Ecto neural progenitor cell (in vitro differentiated cells): Measurements from ENCODE around the gene ARHGEF40.

Source experiments
- DNase-seq: peaks from one replicate; pipeline ENCODE4 v3.0.0-alpha.2; 2018; ENCODE audit warnings: low spot score

The ARHGEF40 gene

DNA sequence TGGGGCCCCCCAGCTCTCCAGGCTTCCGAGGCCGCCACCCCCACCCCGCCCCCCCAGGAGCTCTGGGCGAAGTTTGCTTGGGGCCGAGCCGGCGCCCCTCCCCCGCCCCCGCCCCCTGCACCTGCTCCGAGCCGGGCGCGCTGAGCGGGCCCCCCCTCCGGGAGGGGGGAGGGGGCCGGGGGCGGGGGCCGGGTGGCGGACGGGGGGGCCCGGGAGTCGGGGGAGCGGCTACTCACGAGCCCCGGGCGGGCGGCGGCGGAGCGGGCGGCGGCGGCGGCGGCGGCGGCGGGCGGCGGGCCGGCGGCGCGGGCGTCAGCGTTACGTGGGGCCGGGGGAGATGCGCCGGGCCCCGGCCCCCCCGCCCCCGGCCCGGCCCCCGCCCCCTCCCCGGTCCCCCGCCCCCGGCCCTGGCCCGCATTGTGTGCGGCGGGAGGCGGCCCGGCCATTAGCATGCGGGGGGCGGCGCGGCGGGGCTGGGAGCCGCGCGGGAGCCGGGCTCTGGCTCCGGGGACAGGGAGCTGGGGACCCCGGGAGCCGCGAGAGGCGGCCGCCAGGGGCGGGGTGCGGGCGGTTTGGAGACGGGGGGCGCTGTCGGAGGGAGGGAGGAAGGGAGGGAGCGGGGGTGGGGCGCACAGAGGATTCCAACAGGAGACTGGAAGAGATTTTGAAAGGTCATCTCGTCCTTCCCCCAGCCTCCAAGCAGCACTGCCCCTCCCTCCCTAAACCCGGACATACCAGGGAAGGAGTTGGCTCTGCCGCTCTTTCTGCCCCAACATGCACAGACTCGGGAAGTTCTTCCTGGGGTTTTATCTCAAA, 28.2 kb downstream of the ARHGEF40 start, which contains the start of gene ZNF219:
Gene ZNF219, minus strand, starts transcription at position 580 of the 816 bp plus-strand sequence. CDS start 5,064 bp downstream, outside the sequence.
- DNase-seq: peak; percentile 87

DNA sequence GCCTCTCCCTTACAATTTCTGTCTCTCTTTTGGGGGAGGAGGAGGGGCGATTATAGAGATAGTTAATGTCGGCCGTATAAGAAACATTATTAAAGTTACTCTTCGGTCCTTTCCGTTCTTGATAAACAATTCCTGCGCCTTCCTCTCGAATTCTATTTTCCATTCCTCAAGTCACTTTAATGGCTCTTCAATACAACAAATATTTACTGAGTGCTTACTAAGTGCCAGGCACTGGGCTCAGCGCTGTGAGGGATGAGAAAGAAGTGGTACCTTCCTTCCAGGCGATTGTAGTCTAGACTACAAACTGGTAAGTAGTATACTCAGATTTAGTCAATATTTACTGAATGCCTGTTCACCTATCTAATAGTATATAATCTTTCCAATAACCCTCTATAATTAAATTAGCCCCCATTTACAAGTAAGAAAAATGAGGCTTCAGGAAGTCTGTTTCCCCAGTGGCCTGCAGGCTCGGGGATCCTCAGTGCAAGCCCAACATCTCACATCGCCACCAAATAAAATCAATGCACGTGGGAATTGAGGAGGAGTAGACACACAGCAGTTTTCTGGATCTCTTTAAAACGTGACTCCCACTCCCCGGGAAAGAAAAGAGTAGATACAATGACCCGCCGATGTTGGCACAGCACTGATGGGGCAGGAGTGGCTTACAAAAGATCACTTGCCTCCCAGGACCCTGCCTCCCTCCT, 28.9 kb downstream of the ARHGEF40 start:
- no peak for DNase-seq

DNA sequence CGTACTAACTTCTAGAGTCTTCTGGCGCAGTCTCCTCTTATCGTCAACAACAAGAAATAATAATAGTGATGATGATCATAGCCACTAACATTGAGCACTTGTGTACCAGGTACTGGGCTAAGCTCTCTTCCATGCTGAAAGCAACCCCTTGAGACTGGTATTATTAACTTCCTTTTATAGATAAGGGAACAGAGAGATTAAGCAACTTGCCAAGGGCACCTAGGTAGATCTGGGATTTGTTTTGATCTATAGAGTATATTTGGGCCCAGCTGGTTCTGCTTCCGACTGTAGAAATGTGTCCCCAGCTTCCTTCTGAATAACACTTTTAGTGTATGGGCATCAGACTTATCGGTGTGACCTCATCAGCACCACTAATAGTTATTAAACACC, 29.5 kb downstream of the ARHGEF40 start:
- DNase-seq: no peak

DNA sequence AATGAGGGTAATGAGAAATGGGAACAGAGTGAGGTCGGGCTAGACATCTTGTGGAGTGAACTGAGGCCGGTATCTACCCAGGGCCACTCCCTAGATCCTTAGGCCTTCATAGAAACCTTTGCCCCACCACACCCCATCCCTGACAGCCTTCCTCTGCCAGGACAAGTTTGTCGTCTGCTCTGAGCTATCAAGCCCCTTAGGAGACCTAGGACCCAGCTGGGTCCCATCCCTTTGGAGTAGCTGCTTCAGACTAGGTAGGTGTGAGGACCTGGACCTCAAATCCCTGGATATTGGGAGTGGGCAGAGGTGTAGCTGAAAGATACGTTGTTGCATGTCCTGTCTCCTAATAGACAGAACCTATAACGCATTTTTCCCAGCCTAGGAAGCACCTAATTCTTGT, 30.8 kb downstream of the ARHGEF40 start, which contains the start of gene TMEM253:
Gene TMEM253, plus strand, starts transcription at position 136 of the 400 bp plus-strand sequence. CDS start 278 bp downstream, outside the sequence.
- DNase-seq: no peak

- DNase-seq: no peak
These were observed 31.8 kb downstream of the ARHGEF40 start for GRCh38 chr14:21101802-21102413.

DNA sequence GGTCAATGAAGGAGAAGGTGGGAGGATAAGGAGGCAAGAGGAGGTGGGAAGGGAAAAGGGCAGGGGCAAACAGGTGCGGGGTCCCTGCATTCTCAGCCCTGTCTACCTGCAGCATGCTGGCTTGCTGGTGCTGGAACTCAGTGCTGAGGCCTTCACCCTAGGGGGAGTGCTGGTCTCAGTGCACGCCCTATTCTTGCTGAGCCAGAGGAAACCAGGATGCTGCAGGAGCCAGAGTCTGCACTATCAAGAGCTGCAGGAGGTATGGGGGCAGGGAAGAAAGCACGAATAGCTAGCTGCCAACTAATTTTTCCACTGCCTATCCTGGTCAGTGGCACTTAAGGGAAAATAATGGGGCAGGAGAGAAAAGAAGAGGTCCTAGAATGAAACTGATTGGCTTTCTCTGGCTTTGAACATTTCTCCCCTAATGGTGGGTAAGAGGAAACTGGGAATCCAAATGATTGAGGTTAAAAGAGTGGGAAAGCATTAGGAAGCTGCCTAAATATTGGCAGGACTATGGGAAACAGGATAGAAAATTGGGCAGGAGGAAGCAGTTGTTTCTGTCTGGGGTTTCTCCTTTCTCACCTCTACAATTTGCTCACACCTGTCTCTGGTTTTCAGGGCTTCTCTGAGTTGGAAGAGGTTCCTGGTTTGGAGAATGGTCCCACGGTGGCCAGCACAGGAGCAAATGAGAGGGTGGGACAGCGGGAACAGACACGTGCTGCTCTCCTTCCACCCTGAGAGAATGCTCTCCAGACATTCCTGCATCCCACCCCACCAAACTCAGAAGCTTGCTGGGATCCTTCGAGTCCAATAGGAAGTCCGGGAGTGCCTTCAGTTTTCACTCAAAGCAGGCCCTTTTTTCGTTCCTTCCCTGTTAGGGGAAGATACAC, 32.7 kb downstream of the ARHGEF40 start:
- DNase-seq: no peak

GRCh38 chr14:21103411-21103709, 33.3 kb downstream of the ARHGEF40 start:
- no peak for DNase-seq

- DNase-seq: peak; percentile 97
These were observed 33.8 kb downstream of the ARHGEF40 start for GRCh38 chr14:21103710-21104447.

DNA sequence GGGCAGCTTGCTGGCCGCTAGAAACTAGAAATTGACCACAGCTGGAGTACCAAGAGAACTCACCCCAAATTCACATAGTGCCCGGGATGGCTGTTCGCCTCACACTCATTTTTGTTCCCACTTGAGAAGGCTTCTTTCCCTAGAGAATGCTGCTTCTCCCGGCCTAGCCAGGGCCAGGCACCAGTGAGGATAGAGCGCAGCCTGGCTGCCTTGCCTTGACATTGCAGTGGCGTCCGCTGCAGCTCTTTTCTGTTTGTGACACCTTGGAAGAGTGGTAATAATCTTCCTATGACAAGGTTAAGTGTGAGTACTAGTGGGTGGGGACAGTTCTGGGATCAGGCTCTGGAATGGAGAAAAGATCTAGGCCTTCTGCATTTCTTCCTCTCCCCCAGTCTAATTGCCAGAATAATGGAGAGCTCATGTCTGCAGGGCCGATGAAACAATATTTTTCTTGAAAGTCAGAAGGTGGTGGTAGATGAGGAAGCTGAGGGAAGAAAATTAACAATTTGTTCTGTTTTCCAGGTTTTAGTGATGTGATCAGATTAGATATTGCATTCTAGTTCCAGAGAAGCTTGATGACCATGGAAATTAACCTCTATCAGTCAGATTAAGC, 34.5 kb downstream of the ARHGEF40 start:
- DNase-seq: peak; percentile 81

DNA sequence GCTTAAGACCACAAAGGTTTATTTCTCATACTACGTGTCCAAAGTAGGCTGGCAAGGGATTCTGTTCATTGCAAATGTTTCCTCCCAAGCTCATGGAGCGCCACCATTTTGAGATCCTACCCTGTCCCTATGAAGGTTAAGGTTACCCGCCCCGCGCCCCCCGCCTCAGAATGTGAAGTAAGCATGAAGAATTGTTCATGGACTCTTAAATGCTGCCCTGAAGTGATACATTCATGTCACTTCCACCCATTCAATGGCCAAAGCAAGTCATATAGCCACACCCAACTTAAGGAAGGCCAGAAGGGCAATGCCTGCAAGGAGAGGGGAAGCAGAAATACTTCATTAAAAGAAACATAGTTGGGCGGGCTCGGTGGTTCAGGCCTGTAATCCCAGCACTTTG, 35.0 kb downstream of the ARHGEF40 start:
- no peak for DNase-seq

DNA sequence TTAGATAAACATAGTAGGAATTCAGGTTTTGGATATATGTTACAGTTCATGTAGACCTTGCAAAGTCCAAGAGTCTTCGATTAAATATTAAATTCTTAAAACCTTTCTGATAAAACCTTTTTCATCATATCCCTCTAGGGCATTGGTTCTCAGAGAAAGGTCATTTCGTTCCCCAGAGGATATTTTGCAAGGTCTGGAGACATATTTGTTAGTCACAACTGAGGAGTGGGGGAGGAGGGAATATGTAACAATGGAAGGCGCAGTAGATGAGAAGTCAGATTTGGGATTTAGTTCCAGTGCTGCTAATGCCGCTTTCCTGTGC, 36.0 kb downstream of the ARHGEF40 start:
- DNase-seq: no peak

- peak; percentile 88 for DNase-seq
These were observed 36.6 kb downstream of the ARHGEF40 start for GRCh38 chr14:21106498-21107282.

DNA sequence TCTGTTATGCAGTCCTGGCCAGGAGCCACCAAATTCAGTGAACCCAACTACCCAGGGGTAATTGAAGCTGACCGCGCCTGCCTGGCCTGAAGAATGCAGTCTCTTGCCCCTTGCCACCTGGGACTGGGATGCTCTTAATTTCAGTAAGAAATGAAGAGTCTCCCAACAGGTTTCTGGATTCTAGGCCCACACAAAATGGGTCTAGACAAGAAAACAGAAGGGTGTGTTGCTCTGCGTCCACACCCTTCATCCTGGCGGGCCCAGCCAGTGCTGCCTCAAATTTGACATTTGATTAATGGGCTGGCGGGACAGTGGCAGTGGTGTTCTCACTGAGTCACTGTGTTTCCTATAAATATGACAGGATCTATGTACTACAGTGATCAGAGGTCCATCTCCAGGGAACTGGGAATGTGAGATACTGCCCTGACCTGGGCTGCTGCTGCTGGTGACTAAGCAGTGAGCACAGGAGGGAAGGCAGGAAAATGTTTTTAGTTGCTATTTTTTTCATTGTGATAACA, 37.2 kb downstream of the ARHGEF40 start:
- no peak for DNase-seq

DNA sequence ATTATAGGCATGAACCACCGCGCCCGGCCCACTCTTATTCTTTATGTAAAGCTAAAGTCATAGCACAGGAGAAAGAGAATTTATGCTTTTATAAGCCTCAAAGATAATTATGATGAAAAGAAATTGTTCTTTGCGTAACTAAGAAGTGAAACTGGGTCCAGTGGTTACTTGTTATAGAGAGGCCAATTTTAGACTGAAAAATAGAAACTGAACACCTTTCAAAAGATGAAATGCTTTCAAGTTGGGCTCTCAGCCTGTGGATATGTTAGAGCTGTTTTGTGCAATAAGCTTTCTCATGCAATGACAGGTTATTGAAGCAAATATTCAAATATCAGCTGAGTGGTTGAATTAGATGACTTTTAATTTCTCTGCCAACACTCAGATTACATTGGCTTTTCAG, 38.7 kb downstream of the ARHGEF40 start:
- DNase-seq: no peak

GRCh38 chr14:21109377-21110138, 39.5 kb downstream of the ARHGEF40 start:
- no peak for DNase-seq

- DNase-seq: no peak
These were observed 42.2 kb downstream of the ARHGEF40 start for GRCh38 chr14:21112255-21112654.

GRCh38 chr14:21113369-21113768, 43.3 kb downstream of the ARHGEF40 start:
- no peak for DNase-seq

DNA sequence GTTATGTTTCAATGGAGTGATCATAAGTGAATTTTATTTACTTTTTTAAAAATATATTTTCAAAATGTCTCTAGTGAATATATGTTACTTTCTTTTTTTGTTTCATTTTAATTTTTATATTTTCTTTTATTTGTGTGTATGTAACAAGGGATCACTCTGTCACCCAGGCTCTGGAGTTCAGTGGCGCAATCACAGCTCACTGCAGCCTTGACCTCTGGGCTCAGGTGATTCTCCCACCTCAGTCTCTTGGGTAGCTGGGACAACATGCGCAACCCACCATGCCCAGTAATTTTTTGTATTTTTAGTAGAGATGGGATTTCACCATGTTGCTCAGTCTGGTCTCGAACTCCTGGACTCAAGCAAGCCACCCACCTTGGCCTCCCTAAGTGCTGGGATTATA, 48.8 kb downstream of the ARHGEF40 start:
- DNase-seq: no peak

DNA sequence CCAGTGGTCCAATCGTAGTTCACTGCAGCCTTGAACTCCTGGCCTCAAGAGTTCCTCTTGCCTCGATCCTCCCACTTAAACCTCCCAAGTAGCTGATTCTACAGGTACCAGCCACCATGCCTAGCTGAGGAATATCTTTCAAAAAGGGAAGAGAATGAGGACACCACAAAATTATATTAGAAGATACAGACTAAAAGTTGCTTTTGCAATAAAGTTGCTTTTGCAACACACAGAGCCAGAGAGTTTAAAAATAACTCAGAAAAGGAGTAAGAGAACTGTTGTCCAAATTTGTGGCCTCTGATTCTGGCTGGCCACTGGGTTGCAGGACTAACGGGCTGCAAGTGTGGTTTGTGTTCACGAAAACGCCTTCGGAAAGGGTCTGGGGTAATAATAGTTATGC, 50.6 kb downstream of the ARHGEF40 start:
- no peak for DNase-seq
